Erythroblast (primary cell): ENCODE results near the gene PATJ.

ENCODE experiments used
- GATA1 ChIP-seq: IDR thresholded peaks from 2 replicates; pipeline ENCODE4 v1.6.1; 2011; ENCODE audit warnings: low read depth, mild to moderate bottlenecking, control low read depth, low read length, moderate library complexity
- POLR2A ChIP-seq: IDR thresholded peaks from 2 replicates; pipeline ENCODE4 v1.6.1; 2011; ENCODE audit warnings: mild to moderate bottlenecking, low read length

DNA sequence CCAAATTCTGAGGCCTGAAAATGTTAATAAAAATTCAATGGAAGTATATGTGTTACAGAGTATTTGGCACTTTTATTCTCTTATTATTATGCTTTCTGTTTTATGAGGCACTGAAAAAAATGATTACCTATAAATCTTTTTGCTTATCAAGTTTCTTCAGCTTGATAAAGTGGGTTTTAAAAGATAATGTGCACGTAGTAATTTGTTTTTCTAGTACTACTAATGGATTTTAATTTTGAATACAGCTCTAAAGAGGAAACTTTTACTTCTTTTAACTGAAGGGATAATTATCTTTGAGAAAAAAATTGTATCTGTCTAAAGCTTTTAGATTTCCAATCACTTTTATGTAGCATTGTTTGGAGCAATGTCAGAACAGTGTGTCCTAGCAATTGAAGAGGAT is 241.0 kb downstream of the PATJ start:
- TF ChIP-seq GATA1 (no peak), POLR2A (no peak)
